Measurements from ENCODE around the gene HOXC11. TPM values are rescaled to one million over a fixed set of nuclear protein-coding genes. Genes with fewer than 3 reads are reported as not detected.

Gene HOXC11
- total RNA-seq, 4 donors from 2014 or later: 3.1 to 3.7 (median 3.5) TPM

DNA sequence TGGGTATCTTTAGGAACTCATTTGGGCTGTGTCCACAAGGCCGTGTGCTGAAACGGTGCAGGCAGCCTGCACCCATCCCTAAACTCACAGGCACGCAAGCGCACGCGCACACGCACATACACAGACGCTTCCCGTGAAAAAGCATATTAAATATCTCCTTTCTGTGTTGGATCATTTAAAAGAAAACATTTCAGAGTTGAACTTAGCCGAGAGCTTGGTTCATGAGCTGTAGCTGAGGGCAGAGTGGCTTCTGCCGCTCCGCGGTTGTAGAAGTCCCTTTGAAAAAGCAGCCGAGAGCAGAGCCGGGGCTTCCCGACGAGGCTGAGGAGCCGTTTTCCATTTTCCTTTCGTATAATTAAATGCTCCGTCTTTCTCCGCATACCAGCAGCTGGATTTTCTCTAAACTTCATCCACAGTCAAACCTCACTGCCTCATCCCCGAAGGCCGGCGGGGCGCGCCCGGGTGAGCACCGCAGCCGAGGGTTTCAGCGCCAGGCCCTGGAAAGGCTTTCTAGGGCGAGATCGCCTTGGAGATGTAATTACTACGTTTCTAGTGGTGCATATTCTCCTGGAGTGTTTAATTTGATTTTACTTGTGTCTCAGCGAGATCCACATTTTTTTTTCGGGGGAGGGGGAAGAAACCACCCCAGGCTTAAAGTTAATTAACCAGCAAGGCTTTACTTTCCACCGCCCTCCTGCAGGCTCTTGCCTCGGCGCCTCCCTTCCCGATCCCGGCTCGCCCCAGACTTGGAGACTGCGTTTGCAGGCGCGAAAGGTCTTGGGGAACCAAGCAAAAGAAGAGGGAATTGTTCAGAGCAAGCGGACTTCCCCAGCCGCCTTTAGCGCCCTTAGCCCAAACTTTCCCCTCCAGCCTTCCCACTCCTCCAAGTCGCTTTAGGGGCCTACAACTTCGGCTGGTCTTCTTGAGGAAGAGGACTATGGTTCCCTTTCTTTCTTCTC is 37.3 kb upstream of the HOXC11 start:
- no peak for DNase-seq (ENCODE audit: low spot score in 2 of 2)
- Histone ChIP-seq H3K27ac (no peak overlapping the region), H3K9me3 (no peaks in the 10 kb centered on the region), H3K4me3 (no peak overlapping the region), H3K36me3 (no peaks in the 10 kb centered on the region), H3K27me3 (peaks cover 100% of the 10 kb centered on the region), H3K4me1 (peaks cover 30% of the 10 kb centered on the region)
- WGBS: 61% methylated on average over 49 of the region's 49 CpGs
- TF ChIP-seq POLR2AphosphoS5 (IDR thresholded peaks at IDR 0.05) (no peak), EP300 (IDR thresholded peaks at IDR 0.05) (no peak), POLR2A (IDR thresholded peaks at IDR 0.05) (no peak)
- TF ChIP-seq, protein P1, sequence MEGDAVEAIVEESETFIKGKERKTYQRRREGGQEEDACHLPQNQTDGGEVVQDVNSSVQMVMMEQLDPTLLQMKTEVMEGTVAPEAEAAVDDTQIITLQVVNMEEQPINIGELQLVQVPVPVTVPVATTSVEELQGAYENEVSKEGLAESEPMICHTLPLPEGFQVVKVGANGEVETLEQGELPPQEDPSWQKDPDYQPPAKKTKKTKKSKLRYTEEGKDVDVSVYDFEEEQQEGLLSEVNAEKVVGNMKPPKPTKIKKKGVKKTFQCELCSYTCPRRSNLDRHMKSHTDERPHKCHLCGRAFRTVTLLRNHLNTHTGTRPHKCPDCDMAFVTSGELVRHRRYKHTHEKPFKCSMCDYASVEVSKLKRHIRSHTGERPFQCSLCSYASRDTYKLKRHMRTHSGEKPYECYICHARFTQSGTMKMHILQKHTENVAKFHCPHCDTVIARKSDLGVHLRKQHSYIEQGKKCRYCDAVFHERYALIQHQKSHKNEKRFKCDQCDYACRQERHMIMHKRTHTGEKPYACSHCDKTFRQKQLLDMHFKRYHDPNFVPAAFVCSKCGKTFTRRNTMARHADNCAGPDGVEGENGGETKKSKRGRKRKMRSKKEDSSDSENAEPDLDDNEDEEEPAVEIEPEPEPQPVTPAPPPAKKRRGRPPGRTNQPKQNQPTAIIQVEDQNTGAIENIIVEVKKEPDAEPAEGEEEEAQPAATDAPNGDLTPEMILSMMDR (IDR thresholded peaks at IDR 0.05): no peak

DNA sequence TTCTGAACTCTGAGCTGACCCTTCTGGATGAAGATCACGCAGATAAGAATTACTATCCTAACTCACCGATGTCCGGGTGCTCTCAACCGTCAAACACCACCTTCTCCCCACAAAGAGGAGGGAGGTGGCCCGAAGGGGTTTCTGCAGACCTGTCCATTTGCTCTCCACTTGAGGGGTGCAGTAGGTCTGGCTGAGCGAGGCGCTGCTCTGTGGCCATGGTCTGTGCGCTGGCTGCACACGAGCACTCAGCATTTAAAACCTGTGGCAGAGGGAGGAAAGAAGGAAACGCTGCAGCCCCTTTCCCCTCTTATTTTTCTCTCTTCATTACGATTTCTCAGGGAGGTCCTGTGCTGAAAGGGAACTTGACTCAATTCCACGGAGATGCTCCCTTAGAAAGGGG is 35.8 kb upstream of the HOXC11 start:
- WGBS: 65% methylated on average over 12 of the region's 12 CpGs
- Histone ChIP-seq H3K36me3 (no peaks in the 10 kb centered on the region), H3K27ac (no peak overlapping the region), H3K4me3 (no peak overlapping the region), H3K27me3 (peaks cover 98% of the 10 kb centered on the region), H3K9me3 (no peaks in the 10 kb centered on the region), H3K4me1 (peaks cover 30% of the 10 kb centered on the region)
- DNase-seq (ENCODE audit: low spot score in 2 of 2): no peak
- TF ChIP-seq, protein P1 (IDR thresholded peaks at IDR 0.05): no peak
- TF ChIP-seq POLR2AphosphoS5 (IDR thresholded peaks at IDR 0.05) (no peak), EP300 (IDR thresholded peaks at IDR 0.05) (no peak), POLR2A (IDR thresholded peaks at IDR 0.05) (no peak)

DNA sequence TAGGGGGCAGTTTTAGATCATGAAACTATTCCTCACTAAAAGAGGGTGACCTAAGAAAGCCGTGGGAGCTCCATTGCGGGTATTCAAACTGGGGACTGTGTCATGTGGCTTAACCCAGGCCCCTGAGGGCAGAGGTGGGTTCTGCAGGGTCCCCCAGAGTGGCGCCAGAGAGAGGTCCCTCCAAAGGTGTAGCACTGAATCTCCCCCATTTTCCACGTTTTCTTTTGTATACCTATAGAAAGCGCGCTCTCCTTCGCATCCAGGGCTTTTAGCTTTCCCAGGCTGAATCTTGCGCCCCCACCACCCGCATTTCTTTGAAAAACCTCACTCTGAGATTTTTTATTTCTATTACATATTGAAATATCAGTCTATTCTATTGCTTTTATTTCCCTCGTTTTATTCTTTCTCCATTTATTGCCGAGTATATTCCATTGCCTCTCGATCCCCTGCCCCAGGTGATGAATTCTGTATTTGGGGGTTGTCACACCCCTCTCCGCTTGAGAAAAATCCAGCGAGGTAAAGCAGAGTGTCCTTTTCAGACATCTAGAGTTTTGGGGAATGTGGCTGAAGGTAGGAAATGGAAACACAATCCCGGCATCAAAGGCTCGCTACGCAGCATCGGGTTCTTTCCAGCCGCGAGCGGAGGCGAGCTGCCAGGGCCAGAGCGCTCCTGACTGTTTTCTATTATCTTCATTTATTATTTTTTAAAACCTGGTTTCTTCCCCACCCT is 35.2 kb upstream of the HOXC11 start:
- H3K9me3 ChIP-seq: no peaks in the 10 kb centered on the region

DNA sequence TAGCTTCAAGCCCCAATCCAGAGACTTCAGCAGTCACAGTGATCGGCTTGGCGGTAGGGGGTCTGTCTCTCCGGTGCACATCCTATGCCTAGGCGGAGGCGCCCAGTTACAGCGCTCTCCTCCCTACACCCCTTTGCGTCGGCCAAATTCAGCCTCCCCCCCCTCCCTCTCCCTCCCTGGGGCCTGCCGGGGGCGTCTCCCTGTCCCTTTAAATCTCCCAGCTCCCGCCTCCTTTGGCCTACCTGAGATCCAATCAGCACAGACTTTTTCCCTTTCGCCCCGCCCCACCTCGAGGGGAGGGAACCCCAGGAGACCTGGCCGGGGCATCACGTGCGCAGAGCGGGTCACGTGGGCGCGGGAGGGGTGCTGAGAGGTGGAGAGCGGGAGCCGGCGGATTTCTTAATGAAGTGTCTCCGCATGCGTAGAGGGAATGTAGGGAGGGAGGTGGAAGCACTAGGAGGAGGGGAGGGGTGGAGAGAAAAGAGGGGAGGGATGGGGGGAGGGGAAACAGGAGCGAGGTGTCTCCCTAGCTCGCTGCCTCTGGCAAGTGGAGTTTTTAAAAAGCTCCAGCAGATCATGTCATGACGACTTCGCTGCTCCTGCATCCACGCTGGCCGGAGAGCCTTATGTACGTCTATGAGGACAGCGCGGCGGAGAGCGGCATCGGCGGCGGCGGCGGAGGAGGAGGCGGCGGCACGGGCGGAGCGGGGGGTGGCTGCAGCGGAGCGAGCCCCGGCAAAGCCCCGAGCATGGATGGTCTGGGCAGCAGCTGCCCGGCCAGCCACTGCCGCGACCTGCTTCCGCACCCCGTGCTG is 34.4 kb upstream of the HOXC11 start, which contains the start of gene HOXC13:
Gene HOXC13, plus strand, starts transcription at position 506 of the 815 bp plus-strand sequence. Its CDS starts 76 bp downstream, at position 582.
- peaks cover 36% of the 10 kb centered on the region for H3K4me1 ChIP-seq
- peak; percentile 93 to 95 for DNase-seq (ENCODE audit: low spot score in 2 of 2)
- H3K27ac ChIP-seq: peak within 1 kb of the TSS; percentile 87
- H3K4me3 ChIP-seq: peak within 1 kb of the TSS; percentile 57
- 2% methylated on average over 49 of the region's 56 CpGs for WGBS
- no peak for TF ChIP-seq POLR2A (IDR thresholded peaks at IDR 0.05)
- TF ChIP-seq, protein P1 (IDR thresholded peaks at IDR 0.05): no peak
- no peak for TF ChIP-seq EP300 (IDR thresholded peaks at IDR 0.05)
- TF ChIP-seq POLR2AphosphoS5 (IDR thresholded peaks at IDR 0.05): no peak
- H3K36me3 ChIP-seq: no peaks in the 10 kb centered on the region
- no peaks in the 10 kb centered on the region for H3K9me3 ChIP-seq
- peaks cover 98% of the 10 kb centered on the region for H3K27me3 ChIP-seq

More for the DNA sequence above, 35.2 kb upstream of the HOXC11 start:
- Histone ChIP-seq H3K27me3 (peaks cover 98% of the 10 kb centered on the region), H3K36me3 (no peaks in the 10 kb centered on the region), H3K4me3 (peak overlapping the region; percentile 57), H3K4me1 (peaks cover 30% of the 10 kb centered on the region), H3K27ac (no peak overlapping the region)
- no peak for TF ChIP-seq EP300 (IDR thresholded peaks at IDR 0.05)
- 27% methylated on average over 23 of the region's 23 CpGs for WGBS
- DNase-seq (ENCODE audit: low spot score in 2 of 2): no peak
